GM19351 (cell line): Measurements from ENCODE around the gene DNM3.
A peak's percentile ranks its signal among the peaks of the same experiment; 100 is the strongest.

ENCODE experiments used
- ATAC-seq: cut with Tn5 transposase; IDR thresholded peaks from one replicate; pipeline ENCODE4 v1.9.1; 2021; ENCODE audit warnings: mild to moderate bottlenecking, moderate library complexity; ENCODE audit not compliant: unreplicated experiment

DNM3 gene

GRCh38 chr1:172086137-172086536, 244.8 kb downstream of the DNM3 start:
- no peak for ATAC-seq

GRCh38 chr1:172088256-172088655, 247.0 kb downstream of the DNM3 start:
- no peak for ATAC-seq

GRCh38 chr1:172089768-172090510, 248.6 kb downstream of the DNM3 start:
- no peak for ATAC-seq

GRCh38 chr1:172090511-172090817, 249.2 kb downstream of the DNM3 start:
- no peak for ATAC-seq

- no peak for ATAC-seq
Observed at GRCh38 chr1:172095846-172096245, 254.5 kb downstream of the DNM3 start.

- ATAC-seq: no peak
Observed at GRCh38 chr1:172105230-172105629, 263.9 kb downstream of the DNM3 start.

- ATAC-seq: no peak
Observed at GRCh38 chr1:172107316-172107975, 266.1 kb downstream of the DNM3 start.

- ATAC-seq: no peak
Observed at GRCh38 chr1:172108161-172108893, 267.0 kb downstream of the DNM3 start.

- no peak for ATAC-seq
Observed at GRCh38 chr1:172109359-172109758, 268.1 kb downstream of the DNM3 start.

GRCh38 chr1:172112576-172112975, 271.3 kb downstream of the DNM3 start:
- no peak for ATAC-seq

- ATAC-seq: peak; percentile 61
Observed at GRCh38 chr1:172117800-172118199, 276.5 kb downstream of the DNM3 start.

GRCh38 chr1:172118618-172119017, 277.3 kb downstream of the DNM3 start:
- no peak for ATAC-seq

- ATAC-seq: no peak
Observed at GRCh38 chr1:172119184-172119583, 277.9 kb downstream of the DNM3 start.

- ATAC-seq: no peak
Observed at GRCh38 chr1:172120381-172120780, 279.1 kb downstream of the DNM3 start.

- ATAC-seq: no peak
Observed at GRCh38 chr1:172121081-172121717, 279.9 kb downstream of the DNM3 start.

- no peak for ATAC-seq
Observed at GRCh38 chr1:172122381-172122780, 281.1 kb downstream of the DNM3 start.

GRCh38 chr1:172125250-172125649, 284.0 kb downstream of the DNM3 start:
- no peak for ATAC-seq

GRCh38 chr1:172125812-172126430, 284.6 kb downstream of the DNM3 start:
- ATAC-seq: no peak

- ATAC-seq: no peak
Observed at GRCh38 chr1:172132836-172133235, 291.5 kb downstream of the DNM3 start.

- no peak for ATAC-seq
Observed at GRCh38 chr1:172134087-172134731, 292.9 kb downstream of the DNM3 start.
